AG09319 (cell line): ENCODE data around the gene PROSER3.
"Not testable (repeated sequence)": the region's sequence is repeated elsewhere in the genome, so short reads cannot be mapped to it uniquely, and the experiment has no call there.

Experiments used
- DNase-seq: peaks from one replicate; pipeline ENCODE4 v3.0.0-alpha.2; 2010; ENCODE audit warnings: low read depth; ENCODE audit errors: extremely low read depth
- CTCF ChIP-seq: IDR thresholded peaks from 2 replicates; pipeline ENCODE4 v1.5.1; 2011; ENCODE audit warnings: low read depth, mild to moderate bottlenecking, inconsistent platforms, low read length, moderate library complexity

Gene PROSER3

DNA sequence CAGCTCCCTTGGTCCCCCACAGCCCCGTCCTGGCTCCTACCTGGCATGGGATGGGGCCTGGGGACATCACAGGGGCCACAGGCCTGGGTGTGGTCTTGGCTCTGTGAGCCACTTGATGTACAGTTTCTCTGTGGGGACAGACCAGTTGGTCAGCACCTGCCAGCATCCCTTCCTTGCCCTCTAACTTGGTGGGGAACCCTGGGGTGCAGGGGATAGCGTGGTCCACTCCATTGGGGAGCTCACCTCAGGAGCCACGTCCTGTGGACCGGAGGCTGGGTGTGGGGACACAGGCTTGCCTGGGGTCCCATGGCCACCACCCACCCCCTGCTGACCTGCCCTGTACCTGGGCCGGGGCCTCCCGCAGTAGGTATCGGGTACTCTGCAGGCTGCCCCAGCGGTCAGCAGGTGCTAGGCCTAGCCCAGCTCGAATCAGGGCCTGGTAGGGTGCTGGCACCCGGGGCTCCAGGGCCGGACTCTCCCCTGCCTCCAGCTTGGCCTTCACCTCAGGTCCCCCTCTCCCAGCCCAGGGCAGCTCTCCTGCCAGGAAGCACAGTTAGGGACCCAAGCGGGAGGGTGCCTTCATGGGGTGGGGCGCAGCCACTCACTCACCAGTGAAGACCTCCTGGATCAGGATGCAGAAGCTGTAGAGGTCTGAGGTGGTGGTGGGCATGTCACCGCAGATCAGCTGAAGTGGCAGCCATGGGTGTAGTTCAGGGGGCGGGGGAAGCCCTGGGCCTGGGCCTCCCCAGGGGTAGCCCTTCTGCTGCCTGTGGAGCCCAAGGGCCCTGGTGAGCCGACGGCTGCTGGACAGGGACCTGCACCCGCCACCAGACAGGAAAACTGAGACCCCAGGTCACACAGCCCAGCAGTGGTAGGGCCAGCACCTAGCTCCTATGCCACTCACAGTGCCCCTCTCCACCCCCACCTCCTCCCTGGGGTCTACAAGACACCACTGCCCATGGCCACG lies 32.3 kb downstream of the PROSER3 start:
- no peak for DNase-seq
- TF ChIP-seq CTCF = no peak

DNA sequence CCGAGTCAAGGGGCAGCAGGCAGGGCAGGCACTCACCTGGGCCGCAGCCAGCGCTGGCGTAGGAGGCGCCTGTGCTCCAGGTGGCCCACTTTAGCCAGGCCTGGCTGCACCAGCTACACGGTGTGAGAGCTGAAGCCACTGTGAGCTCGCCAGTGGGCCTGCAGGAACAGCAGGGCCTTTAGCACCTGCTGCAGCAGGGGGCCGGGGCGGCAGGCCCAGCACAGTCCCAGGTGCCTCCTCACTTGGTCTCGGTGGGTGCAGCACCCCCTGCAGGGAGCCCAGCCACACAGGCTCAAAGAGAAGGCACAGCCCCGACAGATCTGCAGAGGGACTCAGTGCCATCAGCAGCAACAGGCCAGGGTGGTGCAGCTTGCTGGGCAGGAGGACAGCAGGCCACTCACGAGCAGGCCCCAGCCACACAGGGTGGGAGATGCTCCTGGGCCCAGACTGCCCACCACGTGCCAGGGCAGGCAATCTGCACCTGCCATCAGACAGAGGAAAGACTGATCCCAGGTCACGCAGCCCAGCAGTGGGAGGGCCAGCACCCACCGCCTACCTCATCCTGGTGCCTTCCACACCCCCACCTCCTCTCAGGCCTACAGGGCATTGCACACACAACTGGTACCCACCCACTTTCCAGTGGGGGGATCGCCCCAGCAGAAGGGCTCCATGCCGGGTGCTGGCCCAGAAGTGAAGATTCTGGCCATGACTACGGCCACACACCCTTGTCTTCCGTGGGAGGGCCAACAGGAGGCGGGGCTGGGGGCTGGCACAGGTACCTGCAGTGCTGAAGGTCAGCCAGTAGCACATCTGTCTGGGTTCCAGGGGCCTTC lies 33.2 kb downstream of the PROSER3 start:
- no peak for TF ChIP-seq CTCF
- DNase-seq = no peak

DNA sequence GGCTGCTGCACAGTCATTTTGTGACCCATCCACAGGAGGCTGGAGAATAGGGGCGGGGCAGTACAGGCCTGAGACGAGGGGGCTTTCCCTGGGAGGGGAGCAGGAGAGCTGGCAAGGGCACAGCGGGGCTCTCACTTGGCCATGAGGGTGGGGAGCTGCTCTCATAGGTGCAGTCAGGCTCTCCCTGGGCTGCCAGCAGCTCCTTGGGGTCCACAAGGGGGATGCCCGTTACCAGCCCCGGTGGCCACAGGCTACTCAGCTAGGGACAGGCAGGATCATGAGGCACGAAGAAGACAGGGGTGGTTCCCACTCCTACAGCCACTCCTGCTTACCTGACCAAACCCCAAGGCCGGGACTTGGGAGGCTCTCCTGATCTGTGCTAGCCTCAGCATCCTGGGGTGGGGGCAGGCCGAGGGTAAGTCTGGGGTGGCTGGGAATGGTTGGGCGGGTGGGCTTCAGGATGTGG lies 33.9 kb downstream of the PROSER3 start:
- DNase-seq = no peak
- no peak for TF ChIP-seq CTCF

- no peak for TF ChIP-seq CTCF
- DNase-seq = no peak
Observed at GRCh38 chr19:35792312-35792711, 34.3 kb downstream of the PROSER3 start.

DNA sequence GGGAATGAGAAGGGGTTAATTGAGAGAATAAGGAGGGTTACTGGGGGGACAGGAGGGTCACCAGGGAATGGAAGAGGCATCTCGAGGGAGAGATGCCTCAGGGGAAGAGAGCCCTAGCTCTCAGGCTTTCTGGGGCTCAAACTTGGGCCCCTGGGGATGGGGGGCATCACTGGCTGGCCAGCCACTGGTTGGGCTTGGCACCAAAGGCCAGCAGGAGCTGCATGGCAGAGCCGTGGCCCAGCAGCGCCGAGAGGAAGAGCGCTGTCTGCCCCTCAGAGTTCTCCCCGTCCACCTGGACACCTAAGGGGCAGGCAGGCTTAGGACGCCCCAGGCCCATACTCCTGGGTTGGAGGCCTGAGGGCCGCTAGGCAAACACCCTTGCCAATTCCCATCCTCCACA lies 34.9 kb downstream of the PROSER3 start:
- no peak for DNase-seq
- TF ChIP-seq CTCF = no peak

DNA sequence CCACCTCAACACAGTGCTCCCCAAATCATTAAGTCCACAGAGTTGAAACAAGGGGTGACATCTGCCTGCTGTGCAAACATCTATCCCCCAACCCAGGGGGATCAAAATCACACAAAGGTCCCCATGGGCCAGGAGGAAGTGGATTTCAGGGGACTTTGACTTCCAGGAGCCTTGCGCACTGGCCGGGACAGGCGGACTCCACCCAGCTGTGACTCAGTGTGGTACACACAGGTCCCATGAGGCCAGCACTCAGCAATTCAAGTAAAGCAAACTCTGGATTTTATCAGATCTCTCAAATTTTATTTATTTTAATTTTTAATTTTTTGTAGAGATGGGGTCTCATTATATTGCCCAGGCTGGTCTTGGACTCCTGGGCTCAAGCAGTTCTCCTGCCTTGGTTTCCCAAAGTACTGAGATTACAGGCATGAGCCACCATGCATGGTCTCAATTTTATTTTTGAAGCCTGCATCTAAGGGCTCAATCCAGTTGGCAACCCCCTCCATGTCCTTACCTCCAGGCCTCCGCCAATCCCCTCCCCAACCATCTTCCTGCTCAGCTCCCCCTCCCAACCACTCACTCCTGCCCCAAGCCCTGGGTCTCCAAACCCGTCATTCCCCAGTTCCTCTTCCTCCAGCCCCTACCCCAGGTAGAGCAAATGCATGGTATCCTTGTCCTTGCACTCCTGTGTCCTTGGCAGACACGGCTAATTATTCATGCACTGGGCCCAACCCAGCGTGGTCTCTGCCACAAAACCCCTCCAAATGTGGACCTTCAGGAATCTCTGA lies 35.6 kb downstream of the PROSER3 start:
- DNase-seq = no peak
- no peak for TF ChIP-seq CTCF

GRCh38 chr19:35795564-35795963 lies 37.6 kb downstream of the PROSER3 start:
- not testable (repeated sequence) for DNase-seq
